Superior temporal gyrus (tissue), 1 donor: ENCODE results near the gene PCDH19.
"Not testable (repeated sequence)": the region's sequence is repeated elsewhere in the genome, so short reads cannot be mapped to it uniquely, and the experiment has no call there.

Experiments used
- DNase-seq: peaks from one replicate; pipeline ENCODE4 v3.0.0-alpha.2; 2016; ENCODE audit errors: extremely low spot score

The PCDH19 gene

GRCh38 chrX:100409610-100410590 lies at the start of gene PCDH19:
Gene PCDH19, minus strand, starts transcription at chrX:100410273. Its CDS starts 1,676 bp downstream, at chrX:100408597.
- no peak for DNase-seq

- no peak for DNase-seq
These were observed 39.9 kb upstream of the PCDH19 start for GRCh38 chrX:100449696-100450608.

GRCh38 chrX:100447655-100448397 lies 37.8 kb upstream of the PCDH19 start:
- DNase-seq, result peak; percentile 39

- DNase-seq, result no peak
These were observed 35.5 kb upstream of the PCDH19 start for GRCh38 chrX:100445593-100445992.

- DNase-seq, result not testable (repeated sequence)
These were observed 31.2 kb upstream of the PCDH19 start for GRCh38 chrX:100441321-100441720.

GRCh38 chrX:100440006-100440405 lies 29.9 kb upstream of the PCDH19 start:
- no peak for DNase-seq

- no peak for DNase-seq
These were observed 25.7 kb upstream of the PCDH19 start for GRCh38 chrX:100435726-100436125.

- no peak for DNase-seq
These were observed 13.9 kb upstream of the PCDH19 start for GRCh38 chrX:100424012-100424411.

- no peak for DNase-seq
These were observed 8.5 kb upstream of the PCDH19 start for GRCh38 chrX:100418556-100418955.

GRCh38 chrX:100417681-100418080 lies 7.6 kb upstream of the PCDH19 start:
- DNase-seq, result no peak

- DNase-seq, result peak; percentile 74
These were observed 3.2 kb upstream of the PCDH19 start for GRCh38 chrX:100413229-100413628.

GRCh38 chrX:100411802-100412715 lies 2.0 kb upstream of the PCDH19 start:
- DNase-seq, result no peak

- DNase-seq, result no peak
These were observed 1.1 kb upstream of the PCDH19 start for GRCh38 chrX:100410901-100411801.

GRCh38 chrX:100408713-100409609 lies 1.1 kb downstream of the PCDH19 start:
- DNase-seq, result no peak

- DNase-seq, result no peak
These were observed 2.0 kb downstream of the PCDH19 start for GRCh38 chrX:100407784-100408712.

- no peak for DNase-seq
These were observed 2.8 kb downstream of the PCDH19 start for GRCh38 chrX:100407147-100407783.

GRCh38 chrX:100405424-100405823 lies 4.6 kb downstream of the PCDH19 start:
- DNase-seq, result no peak
